Skin of body (tissue), 2 donors: Measurements from ENCODE around the gene SYNDIG1. TPM values are rescaled to one million over a fixed set of nuclear protein-coding genes. Genes with fewer than 3 reads are reported as not detected.

ENCODE experiments used
- DNase-seq: peaks from one replicate; lab custom pipeline; 2025; lab: John Stamatoyannopoulos, UW
- total RNA-seq: library from RNA; depleted of rRNA; stranded (reverse); fragments of >200 nt; gene quantifications from one replicate; pipeline ENCODE4 v1.2.3, GENCODE V29; 2014

SYNDIG1 gene
- total RNA-seq, 1 donor from 2014 or later: 2.6 TPM

- DNase-seq: no peak
These were observed 53.3 kb downstream of the SYNDIG1 start for GRCh38 chr20:24522452-24523330.

DNA sequence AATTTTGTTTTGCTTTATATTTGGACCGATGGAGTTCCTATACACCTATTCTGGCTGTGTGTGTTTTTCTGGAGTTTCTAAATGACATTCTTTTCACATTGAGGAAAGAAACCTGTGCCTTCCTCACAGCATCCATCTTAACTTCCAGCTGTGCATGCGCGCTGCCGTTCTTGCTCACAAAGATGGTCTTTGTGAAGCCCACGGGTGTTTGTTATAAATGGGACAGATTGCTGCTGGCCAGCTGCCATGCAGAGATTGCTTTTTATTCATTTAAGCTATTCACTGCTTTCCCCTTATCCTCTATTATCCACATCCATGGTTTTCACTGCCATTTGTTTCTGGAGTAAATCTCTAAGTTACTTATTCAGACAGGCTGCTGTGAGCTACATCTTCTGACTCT lies 54.2 kb downstream of the SYNDIG1 start:
- DNase-seq: no peak

GRCh38 chr20:24528583-24529368 lies 59.3 kb downstream of the SYNDIG1 start:
- no peak for DNase-seq

GRCh38 chr20:24529369-24529719 lies 59.9 kb downstream of the SYNDIG1 start:
- no peak for DNase-seq

DNA sequence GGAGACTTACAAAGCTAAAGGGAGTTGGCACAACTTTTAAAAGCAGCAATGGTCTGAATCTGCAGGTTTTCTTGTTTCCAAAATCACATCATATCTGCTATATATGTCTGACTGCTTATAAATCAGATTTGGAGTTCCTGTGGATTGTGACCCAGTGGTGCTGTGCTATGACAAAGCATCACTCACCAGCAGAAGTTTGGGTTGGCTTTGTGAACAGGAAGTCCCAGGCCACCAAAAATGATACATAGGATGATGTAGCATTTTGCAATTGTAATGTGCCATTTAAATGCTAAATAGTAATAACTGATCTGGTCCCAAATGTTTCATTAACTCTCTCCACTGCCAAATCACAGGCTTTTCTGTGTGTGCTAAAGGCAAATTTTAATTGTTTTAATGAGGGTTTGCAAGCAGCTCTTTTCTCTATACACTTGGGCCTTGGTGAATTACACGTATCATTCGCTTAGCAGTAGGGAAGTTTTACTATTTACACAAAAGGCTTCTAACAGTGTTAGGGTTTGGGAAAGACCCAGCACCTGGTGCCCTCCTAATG lies 60.8 kb downstream of the SYNDIG1 start:
- DNase-seq: no peak

DNA sequence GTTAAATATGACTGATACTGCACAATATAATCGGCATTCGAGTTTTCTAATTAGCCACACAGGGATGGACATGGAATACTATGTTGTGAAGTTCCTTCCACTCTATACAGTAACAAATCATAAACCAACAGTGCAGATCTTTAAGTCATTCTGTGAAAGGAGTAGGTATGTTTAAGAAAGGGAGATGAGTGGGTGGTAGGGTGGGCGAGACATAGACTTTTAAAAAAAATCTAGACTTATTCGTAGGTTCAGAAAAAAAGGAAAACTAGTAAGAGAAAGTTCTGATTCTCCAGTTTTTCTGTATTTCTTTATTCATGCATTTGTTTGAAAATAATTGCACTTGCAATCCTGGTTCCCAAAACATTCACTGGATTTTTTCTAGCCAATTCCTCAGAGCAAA lies 61.8 kb downstream of the SYNDIG1 start:
- DNase-seq: no peak

- DNase-seq: no peak
These were observed 62.4 kb downstream of the SYNDIG1 start for GRCh38 chr20:24531631-24532419.

DNA sequence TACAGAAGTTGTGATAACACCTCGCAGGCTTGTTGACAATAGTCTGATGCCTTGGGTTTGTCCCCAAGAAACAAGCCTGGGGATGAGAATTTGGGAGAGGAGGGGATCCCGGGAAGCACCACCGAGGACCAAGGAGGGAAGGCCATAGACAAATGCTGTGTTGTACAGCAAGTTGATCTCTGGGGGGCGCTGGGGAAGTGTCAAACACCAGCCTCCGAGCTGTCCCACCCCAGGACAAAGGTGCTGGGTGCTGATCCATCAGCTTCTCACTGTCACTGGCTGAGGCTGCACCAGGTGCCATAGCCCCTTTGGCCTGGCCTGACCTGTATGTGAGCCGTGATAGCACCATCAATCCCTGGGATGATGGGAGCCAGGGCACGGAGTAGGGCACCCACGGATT lies 64.0 kb downstream of the SYNDIG1 start:
- DNase-seq: no peak

- DNase-seq: no peak
These were observed 64.9 kb downstream of the SYNDIG1 start for GRCh38 chr20:24534282-24534681.

DNA sequence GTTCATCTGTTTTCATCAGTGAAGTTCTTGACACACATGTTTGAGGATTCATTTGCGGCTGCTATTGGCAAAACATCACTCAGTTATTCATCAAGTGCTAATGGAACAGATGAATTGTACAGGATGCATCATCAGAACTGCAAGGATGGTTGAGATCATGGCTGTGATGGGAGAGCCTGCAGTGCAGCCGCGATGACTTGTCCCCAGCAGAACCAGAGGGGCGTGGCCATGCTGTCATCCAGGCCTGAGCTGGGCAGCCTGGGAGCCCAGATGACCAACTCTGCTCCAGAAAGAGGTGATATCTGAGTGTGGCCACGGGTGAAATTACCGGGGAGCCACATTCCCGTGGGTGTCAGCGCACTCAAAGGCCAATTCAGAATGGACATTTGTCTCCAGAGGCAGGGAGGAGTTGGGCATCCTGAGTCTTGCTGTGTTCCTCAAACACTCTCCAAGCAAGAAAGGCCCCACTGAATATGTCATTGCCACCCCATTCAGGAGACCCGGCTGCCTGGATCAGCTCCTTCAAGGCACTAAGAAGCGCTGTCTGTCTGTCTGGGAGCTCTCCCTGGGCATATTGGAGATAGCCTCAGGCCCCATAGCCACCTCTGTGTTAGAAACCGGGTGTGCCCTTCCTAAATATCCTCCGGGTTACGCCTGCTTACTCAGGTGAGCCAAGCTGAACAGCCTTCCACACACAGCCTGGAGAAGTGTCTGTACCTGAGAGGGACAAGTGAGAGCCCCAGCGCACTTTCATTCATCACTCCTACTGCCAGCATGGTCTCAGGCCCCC lies 66.7 kb downstream of the SYNDIG1 start:
- DNase-seq: no peak

DNA sequence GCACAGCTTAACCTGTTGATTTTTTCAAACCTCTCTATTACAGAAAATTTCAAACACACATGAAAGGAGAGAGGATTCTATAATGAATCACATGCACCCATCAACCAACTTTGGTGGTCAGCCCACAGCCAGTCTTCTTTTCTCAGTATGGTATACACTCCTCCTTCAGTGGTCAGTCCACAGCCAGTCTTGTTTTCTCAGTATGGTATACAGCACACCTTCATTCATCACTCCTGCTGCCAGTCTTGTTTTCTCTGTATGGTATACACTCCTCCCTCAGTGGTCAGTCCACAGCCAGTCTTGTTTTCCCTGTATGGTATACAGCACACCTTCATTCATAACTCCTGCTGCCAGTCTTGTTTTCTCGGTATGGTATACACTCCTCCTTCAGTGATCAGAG lies 67.8 kb downstream of the SYNDIG1 start:
- DNase-seq: no peak

DNA sequence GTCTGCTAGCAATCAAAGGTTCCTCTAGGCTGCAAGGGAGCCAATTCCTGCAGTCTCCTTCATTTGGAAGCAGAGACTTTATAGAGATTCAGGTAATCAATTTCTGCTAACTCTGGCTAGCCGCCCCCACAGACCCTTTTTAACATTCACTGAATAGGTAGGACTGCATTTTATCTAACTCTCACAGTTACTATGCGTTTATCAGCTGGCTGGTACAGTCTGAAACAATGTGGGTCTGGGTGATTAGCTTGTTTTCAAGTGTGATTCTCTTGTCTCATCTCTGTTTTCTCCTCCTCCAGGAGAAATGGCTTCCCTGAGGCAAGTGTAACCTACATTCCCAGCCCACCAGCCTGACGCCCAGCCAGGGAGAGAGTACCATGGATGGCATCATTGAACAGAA lies 73.3 kb downstream of the SYNDIG1 start:
- no peak for DNase-seq

DNA sequence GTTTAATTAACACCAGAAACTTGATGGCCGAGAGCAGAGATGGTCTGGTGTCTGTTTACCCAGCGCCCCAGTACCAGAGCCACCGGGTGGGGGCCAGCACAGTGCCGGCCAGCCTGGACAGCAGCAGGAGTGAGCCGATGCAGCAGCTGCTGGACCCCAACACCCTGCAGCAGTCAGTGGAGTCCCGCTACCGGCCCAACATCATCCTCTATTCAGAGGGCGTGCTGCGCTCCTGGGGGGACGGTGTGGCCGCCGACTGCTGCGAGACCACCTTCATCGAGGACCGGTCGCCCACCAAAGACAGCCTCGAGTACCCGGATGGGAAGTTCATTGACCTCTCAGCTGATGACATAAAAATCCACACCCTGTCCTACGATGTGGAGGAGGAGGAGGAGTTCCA lies 73.7 kb downstream of the SYNDIG1 start:
- no peak for DNase-seq

DNA sequence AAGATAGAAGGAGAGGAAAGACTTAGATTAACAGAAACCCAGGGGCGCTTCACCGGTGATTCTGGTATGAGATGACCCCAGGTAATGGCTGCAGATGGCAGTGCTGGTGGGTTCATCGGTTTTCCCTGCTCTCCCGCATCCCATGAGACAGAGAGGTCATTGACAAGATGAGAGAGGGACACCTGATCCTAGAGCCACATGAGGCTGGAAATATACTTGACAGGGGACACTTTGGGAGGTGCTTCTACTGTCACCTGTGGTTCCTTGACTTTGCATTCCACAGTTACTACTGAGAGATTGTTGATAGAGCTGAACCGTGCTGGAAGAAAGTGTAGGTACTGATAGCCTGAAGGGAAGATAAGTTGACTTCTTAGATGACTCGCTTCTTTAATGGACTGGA lies 74.3 kb downstream of the SYNDIG1 start:
- no peak for DNase-seq

- DNase-seq: no peak
These were observed 74.9 kb downstream of the SYNDIG1 start for GRCh38 chr20:24544371-24544770.

- DNase-seq: no peak
These were observed 75.7 kb downstream of the SYNDIG1 start for GRCh38 chr20:24545168-24545567.

GRCh38 chr20:24546232-24546892 lies 76.9 kb downstream of the SYNDIG1 start:
- no peak for DNase-seq

DNA sequence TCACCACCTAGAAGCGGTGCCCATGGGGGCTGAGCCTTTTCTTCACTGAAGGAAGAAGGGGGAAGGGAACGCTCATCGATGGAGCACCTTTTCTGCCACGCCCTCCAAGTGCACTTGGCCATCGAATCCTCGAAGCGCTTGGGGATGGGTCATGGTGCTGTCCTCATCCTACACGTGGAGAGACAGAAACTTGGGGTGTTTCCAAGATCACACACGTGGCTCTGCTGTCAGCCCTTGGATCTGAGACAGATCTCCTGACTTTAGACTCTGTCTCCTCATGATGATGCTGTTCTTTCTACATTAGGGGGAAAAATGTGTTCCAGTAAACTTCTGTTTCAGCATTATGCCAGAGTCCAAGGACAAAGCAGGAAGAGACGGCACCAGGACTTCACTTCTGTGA lies 78.5 kb downstream of the SYNDIG1 start:
- DNase-seq: no peak

DNA sequence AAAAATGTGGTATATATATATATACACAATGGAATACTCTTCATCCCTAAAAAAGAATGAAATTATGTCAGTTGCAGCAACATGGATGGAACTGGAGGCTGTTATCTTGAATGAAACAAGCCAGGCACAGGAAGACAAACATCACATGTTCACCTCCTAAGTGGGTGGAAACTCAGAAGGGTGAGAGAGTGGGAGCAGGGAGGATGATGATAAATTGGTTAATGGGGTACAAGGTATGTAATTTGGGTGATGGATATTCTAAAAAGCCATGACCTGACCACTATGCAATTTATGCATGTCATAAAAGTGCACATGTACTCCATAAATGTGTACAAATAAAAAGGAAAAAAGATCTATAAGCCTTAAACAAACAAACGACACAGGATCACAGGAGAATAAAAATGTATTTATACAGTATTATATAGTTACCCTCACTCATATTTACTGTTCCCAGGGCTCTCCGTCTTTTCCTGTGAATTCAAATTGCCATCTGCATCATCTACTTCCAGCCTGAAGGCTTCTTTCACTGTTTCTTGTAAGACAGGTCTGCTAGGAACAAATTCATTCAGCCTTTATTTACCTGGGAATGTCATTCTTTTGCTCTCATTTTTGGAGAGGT lies 89.8 kb downstream of the SYNDIG1 start:
- DNase-seq: no peak
